ENCODE data around the gene ARV1.

DNA sequence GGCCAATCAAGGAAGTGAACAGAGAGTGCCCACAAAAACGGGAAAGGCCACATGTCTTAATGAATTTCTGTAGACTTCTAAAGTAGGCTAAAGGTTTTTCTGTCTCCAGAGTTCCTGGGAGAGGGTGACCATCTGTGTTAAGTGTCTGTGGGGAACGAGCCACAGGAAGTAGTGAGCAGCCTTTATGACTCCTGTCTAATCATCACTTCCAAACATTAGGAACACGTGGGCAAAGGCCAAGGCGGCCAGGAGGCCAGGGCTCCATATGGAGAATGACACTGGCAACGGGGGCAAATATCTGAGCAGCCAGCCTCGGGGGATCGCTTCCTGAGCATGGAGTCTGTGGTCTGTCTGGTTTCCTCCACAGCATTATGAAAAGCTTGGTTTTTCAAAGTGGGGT lies 54.1 kb downstream of the ARV1 start:
- no peak for TF ChIP-seq GATA3 (IDR thresholded peaks at IDR 0.05; ENCODE audit: low read depth, low read length)
- no peak for TF ChIP-seq GATA2 (IDR thresholded peaks at IDR 0.05; ENCODE audit: low read depth, low read length)
